NCI-H146 (cell line): ENCODE data around the gene ARVCF.

Experiments
- DNase-seq: peaks from one replicate; lab custom pipeline; 2025; lab: John Stamatoyannopoulos, UW

ARVCF gene

GRCh38 chr22:20016734-20017621 lies at the start of gene ARVCF:
TSS of gene ARVCF (minus strand) at chr22:20016823. CDS start at chr22:19990794, 26,029 bp downstream.
- peak; percentile 73 for DNase-seq

GRCh38 chr22:20065896-20066616 lies 49.4 kb upstream of the ARVCF start:
- no peak for DNase-seq

- DNase-seq: no peak
Observed at GRCh38 chr22:20064545-20065262, 48.1 kb upstream of the ARVCF start.

- DNase-seq: no peak
Observed at GRCh38 chr22:20064140-20064480, 47.5 kb upstream of the ARVCF start.

GRCh38 chr22:20063271-20064139 lies 46.9 kb upstream of the ARVCF start:
- no peak for DNase-seq

GRCh38 chr22:20062766-20063083 lies 46.1 kb upstream of the ARVCF start:
- DNase-seq: no peak

GRCh38 chr22:20062043-20062765 lies 45.6 kb upstream of the ARVCF start:
- no peak for DNase-seq

GRCh38 chr22:20061481-20061861 lies 44.8 kb upstream of the ARVCF start:
- DNase-seq: no peak

- DNase-seq: no peak
Observed at GRCh38 chr22:20060700-20061480, 44.3 kb upstream of the ARVCF start.

- no peak for DNase-seq
Observed at GRCh38 chr22:20058989-20059770, 42.6 kb upstream of the ARVCF start.

- no peak for DNase-seq
Observed at GRCh38 chr22:20057596-20058268, 41.1 kb upstream of the ARVCF start.

GRCh38 chr22:20056696-20057386 lies 40.2 kb upstream of the ARVCF start:
- DNase-seq: no peak

- DNase-seq: no peak
Observed at GRCh38 chr22:20056161-20056560, 39.5 kb upstream of the ARVCF start.

- no peak for DNase-seq
Observed at GRCh38 chr22:20055654-20056053, 39.0 kb upstream of the ARVCF start.

GRCh38 chr22:20055144-20055543 lies 38.5 kb upstream of the ARVCF start:
- no peak for DNase-seq

- no peak for DNase-seq
Observed at GRCh38 chr22:20054485-20054884, 37.9 kb upstream of the ARVCF start.

GRCh38 chr22:20054034-20054427 lies 37.4 kb upstream of the ARVCF start:
- DNase-seq: no peak

GRCh38 chr22:20053407-20054033 lies 36.9 kb upstream of the ARVCF start:
- no peak for DNase-seq
